ENCODE results near the gene CDH22. TPM values are rescaled to one million over a fixed set of nuclear protein-coding genes. Genes with fewer than 3 reads are reported as not detected.

CDH22 gene
- total RNA-seq, 6 experiments from 2014 or later = not detected

DNA sequence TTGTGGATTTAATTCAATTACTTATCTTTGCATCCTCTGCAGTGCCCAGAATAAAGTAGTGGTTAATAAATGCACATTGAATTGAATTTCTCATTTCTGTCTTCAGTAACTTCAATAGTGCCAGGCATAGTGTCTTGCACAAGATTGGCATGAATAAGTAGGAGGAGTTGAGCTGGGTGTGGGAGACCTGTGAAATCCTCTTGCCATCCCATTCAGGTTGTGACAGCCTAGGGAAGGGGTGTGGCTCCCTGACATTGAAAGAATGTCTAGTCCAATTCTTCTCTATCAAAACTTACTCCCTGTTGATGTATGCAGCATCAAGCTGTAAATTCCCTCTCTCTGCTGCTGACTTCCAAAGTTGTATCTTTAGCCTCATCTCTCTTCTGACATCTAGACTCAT lies 73.2 kb downstream of the CDH22 start:
- Histone ChIP-seq H3K27me3 (no peaks in the 10 kb centered on the region), H3K4me3 (no peak overlapping the region), H3K36me3 (no peaks in the 10 kb centered on the region), H3K9me3 (no peaks in the 10 kb centered on the region), H3K4me1 (no peaks in the 10 kb centered on the region), H3K27ac (no peak overlapping the region)
- DNase-seq (no peak), ATAC-seq (no peak)
- intact Hi-C loops (cut with DNase I) = no loop called here
- TF ChIP-seq, protein P1, sequence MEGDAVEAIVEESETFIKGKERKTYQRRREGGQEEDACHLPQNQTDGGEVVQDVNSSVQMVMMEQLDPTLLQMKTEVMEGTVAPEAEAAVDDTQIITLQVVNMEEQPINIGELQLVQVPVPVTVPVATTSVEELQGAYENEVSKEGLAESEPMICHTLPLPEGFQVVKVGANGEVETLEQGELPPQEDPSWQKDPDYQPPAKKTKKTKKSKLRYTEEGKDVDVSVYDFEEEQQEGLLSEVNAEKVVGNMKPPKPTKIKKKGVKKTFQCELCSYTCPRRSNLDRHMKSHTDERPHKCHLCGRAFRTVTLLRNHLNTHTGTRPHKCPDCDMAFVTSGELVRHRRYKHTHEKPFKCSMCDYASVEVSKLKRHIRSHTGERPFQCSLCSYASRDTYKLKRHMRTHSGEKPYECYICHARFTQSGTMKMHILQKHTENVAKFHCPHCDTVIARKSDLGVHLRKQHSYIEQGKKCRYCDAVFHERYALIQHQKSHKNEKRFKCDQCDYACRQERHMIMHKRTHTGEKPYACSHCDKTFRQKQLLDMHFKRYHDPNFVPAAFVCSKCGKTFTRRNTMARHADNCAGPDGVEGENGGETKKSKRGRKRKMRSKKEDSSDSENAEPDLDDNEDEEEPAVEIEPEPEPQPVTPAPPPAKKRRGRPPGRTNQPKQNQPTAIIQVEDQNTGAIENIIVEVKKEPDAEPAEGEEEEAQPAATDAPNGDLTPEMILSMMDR (IDR thresholded peaks at IDR 0.05) = no peak
- TF ChIP-seq POLR2A (IDR thresholded peaks at IDR 0.05) = no peak

DNA sequence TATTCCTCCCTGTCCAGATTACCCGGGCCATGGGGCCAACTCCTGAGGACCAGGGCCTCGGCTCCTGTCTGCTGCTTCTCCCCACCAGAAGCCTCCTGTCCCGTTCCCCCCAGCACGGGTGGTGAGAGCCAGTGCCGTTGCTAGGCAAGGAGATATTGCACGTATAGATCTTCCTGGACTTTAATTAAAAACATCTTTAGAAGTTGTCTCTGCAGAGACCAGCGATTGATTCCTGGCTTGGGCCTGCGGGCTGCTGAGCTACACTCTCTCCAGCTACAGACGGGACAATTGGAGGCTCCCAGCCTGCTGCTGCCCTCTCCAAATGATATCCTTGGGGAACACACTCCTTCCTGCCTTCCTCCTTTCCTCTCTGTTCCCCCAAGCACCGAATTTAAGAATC lies 74.6 kb downstream of the CDH22 start:
- H3K4me1 ChIP-seq = no peaks in the 10 kb centered on the region
- DNase-seq = no peak
- TF ChIP-seq, protein P1 (IDR thresholded peaks at IDR 0.05) = no peak
- TF ChIP-seq POLR2A (IDR thresholded peaks at IDR 0.05) = no peak
- no peak overlapping the region for H3K4me3 ChIP-seq
- no peak overlapping the region for H3K27ac ChIP-seq
- no peaks in the 10 kb centered on the region for H3K36me3 ChIP-seq
- intact Hi-C loops (cut with DNase I) = no loop called here
- H3K27me3 ChIP-seq = no peaks in the 10 kb centered on the region
- 57% methylated on average over 7 of the region's 10 CpGs for WGBS (ENCODE audit: insufficient coverage, low coverage, low lambda C conversion rate, missing lambda C conversion rate)
- no peak for ATAC-seq
- H3K9me3 ChIP-seq = no peaks in the 10 kb centered on the region

DNA sequence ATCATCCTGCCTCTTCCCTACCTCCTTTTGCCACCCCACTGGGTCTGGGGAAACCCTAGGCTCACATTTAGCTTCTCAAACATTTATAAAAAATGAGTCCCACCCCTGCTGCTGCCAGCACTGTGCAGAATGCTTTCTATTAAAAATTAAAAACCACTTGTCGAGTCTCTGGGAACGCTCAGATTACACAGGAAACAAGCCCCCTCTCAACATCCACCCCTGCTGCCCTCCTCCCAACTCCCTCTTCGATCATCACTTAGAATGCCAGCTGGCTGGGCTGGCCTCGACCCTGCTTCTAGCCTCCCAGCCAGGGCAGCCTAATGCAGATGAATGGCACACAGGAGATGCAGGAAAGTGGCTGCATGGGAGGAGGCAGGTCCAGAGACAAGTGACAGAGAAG lies 75.8 kb downstream of the CDH22 start:
- H3K27me3 ChIP-seq = no peaks in the 10 kb centered on the region

DNA sequence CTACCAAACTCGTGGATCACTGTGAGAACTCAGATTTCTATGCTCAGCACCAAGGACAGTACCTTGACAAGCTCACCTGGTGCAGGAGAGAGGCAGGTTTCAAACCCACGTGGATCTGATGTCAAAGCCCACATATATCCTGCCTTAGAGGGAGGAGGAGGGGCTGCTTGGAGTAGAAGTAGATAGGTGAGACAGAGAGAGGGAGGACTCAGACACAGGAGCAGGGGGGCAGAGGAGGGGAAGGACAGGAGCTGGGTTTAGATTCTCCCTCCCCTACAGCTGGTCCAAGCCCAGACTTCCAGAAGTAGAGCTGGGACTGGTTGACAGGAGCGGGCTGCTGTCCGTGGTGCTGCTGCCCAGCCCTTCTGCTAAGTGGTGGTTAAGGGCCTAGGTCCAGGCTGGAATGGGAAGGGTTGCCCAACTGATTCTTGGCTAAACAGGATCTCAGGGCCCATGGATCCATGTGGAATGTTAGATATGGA lies 77.5 kb downstream of the CDH22 start:
- no peak for TF ChIP-seq POLR2A (IDR thresholded peaks at IDR 0.05)
- TF ChIP-seq, protein P1 (IDR thresholded peaks at IDR 0.05) = no peak
- DNase-seq (no peak), ATAC-seq (peak in 3 of 4 donors; percentile 31 to 50 (median 33))
- Histone ChIP-seq H3K9me3 (no peaks in the 10 kb centered on the region), H3K27me3 (no peaks in the 10 kb centered on the region), H3K27ac (no peak overlapping the region), H3K4me1 (no peaks in the 10 kb centered on the region), H3K4me3 (no peak overlapping the region), H3K36me3 (no peaks in the 10 kb centered on the region)
- intact Hi-C loops (cut with DNase I) = no loop called here
- 0% methylated on average over 2 of the region's 4 CpGs for WGBS (ENCODE audit: insufficient coverage, low coverage, low lambda C conversion rate, missing lambda C conversion rate)

More for the DNA sequence above, 75.8 kb downstream of the CDH22 start:
- 10% methylated on average over 4 of the region's 4 CpGs for WGBS (ENCODE audit: insufficient coverage, low coverage, low lambda C conversion rate, missing lambda C conversion rate)
- no peaks in the 10 kb centered on the region for H3K9me3 ChIP-seq
- DNase-seq = no peak
- intact Hi-C loops (cut with DNase I) = no loop called here
- no peak overlapping the region for H3K4me3 ChIP-seq
- no peak overlapping the region for H3K27ac ChIP-seq
- no peaks in the 10 kb centered on the region for H3K36me3 ChIP-seq
- ATAC-seq = no peak
- no peak for TF ChIP-seq POLR2A (IDR thresholded peaks at IDR 0.05)
- no peaks in the 10 kb centered on the region for H3K4me1 ChIP-seq

DNA sequence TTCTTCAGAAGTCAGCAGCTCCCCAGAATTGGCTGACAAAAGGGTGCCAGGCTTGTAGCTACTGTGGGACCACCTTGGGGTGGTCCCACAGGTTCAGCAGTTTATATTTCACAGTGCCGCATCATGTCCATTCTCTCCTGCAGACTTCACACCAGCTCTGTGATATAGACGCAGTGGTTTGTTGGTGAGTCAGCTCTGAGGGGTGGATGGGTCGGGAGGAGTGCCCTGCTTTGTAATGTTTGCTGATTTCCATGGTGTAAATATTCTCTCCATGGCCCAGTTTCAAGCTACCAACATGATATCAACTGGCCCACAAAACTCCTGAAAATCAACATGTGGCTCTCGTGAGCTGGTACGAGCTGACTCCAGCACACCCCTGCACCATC lies 78.2 kb downstream of the CDH22 start:
- no peak for ATAC-seq
- Histone ChIP-seq H3K36me3 (no peaks in the 10 kb centered on the region), H3K4me3 (no peak overlapping the region), H3K4me1 (no peaks in the 10 kb centered on the region), H3K27ac (no peak overlapping the region), H3K27me3 (no peaks in the 10 kb centered on the region), H3K9me3 (no peaks in the 10 kb centered on the region)
- DNase-seq = no peak
- WGBS (ENCODE audit: insufficient coverage, low coverage, low lambda C conversion rate, missing lambda C conversion rate) = 57% methylated on average over 5 of the region's 5 CpGs
- TF ChIP-seq, protein P1 (IDR thresholded peaks at IDR 0.05) = no peak
- no peak for TF ChIP-seq POLR2A (IDR thresholded peaks at IDR 0.05)
- intact Hi-C loops (cut with DNase I) = no loop called here

Measured in right lobe of liver (tissue), 6 donors.